H9 (cell line): Measurements from ENCODE around the gene CADM1. TPM values are rescaled to one million over a fixed set of nuclear protein-coding genes. Genes with fewer than 3 reads are reported as not detected.

Source experiments
- DNase-seq: peaks from one replicate; pipeline ENCODE4 v3.0.0-alpha.2; 2017
- H2AFZ ChIP-seq: one replicate; pipeline ENCODE4 v1.6.1; 2013; ENCODE audit warnings: mild to moderate bottlenecking, low read length, control low read depth, moderate library complexity
- H2AK5ac ChIP-seq: 2 replicates; pipeline ENCODE4 v1.6.1; 2013; ENCODE audit warnings: low read length, control low read depth, mixed read lengths; ENCODE audit not compliant: insufficient read length
- H2BK120ac ChIP-seq: one replicate; pipeline ENCODE4 v1.6.1; 2013; ENCODE audit warnings: low read depth, mild to moderate bottlenecking, low read length, control low read depth, inconsistent platforms; ENCODE audit not compliant: poor library complexity, severe bottlenecking
- H2BK12ac ChIP-seq: 2 replicates; pipeline ENCODE4 v1.6.1; 2013; ENCODE audit warnings: low read length, control low read depth, mixed read lengths, low read depth; ENCODE audit not compliant: insufficient read length
- H2BK15ac ChIP-seq: 2 replicates; pipeline ENCODE4 v1.6.1; 2013; ENCODE audit warnings: low read depth, low read length, control low read depth
- H2BK20ac ChIP-seq: one replicate; pipeline ENCODE4 v1.6.1; 2013; ENCODE audit warnings: low read depth, mild to moderate bottlenecking, low read length, control low read depth, inconsistent platforms; ENCODE audit not compliant: poor library complexity, severe bottlenecking
- H2BK5ac ChIP-seq: 2 replicates; pipeline ENCODE4 v1.6.1; 2013; ENCODE audit warnings: low read length, control low read depth, mixed read lengths; ENCODE audit not compliant: insufficient read length
- H3K14ac ChIP-seq: 2 replicates; pipeline ENCODE4 v1.6.1; 2013; ENCODE audit warnings: low read length, control low read depth; ENCODE audit not compliant: insufficient read depth
- H3K18ac ChIP-seq: 2 replicates; pipeline ENCODE4 v1.6.1; 2013; ENCODE audit warnings: low read depth, mild to moderate bottlenecking, mixed read lengths, low read length, control low read depth; ENCODE audit not compliant: insufficient read length
- H3K23ac ChIP-seq: 2 replicates; pipeline ENCODE4 v1.6.1; 2013; ENCODE audit warnings: low read length, control low read depth, mixed read lengths, low read depth; ENCODE audit not compliant: insufficient read length
- H3K23me2 ChIP-seq: 2 replicates; pipeline ENCODE4 v1.6.1; 2013; ENCODE audit warnings: low read depth, mild to moderate bottlenecking, mixed read lengths, low read length, control low read depth; ENCODE audit not compliant: insufficient read length, poor library complexity, severe bottlenecking
- H3K27ac ChIP-seq: 2 replicates; pipeline ENCODE4 v1.5.1; 2013; ENCODE audit warnings: low read length, control low read depth, mixed read lengths, low read depth; ENCODE audit not compliant: insufficient read length
- H3K27me3 ChIP-seq: 2 replicates; pipeline ENCODE4 v1.6.1; 2013; ENCODE audit warnings: low read length, control low read depth, inconsistent platforms; ENCODE audit not compliant: insufficient read depth
- H3K4ac ChIP-seq: 2 replicates; pipeline ENCODE4 v1.6.1; 2013; ENCODE audit warnings: low read depth, mild to moderate bottlenecking, control low read depth, inconsistent platforms, low read length, moderate library complexity
- H3K4me1 ChIP-seq: 2 replicates; pipeline ENCODE4 v1.6.1; 2013; ENCODE audit warnings: low read length, control low read depth, inconsistent platforms; ENCODE audit not compliant: insufficient read depth
- H3K4me2 ChIP-seq: 2 replicates; pipeline ENCODE4 v1.6.1; 2013; ENCODE audit warnings: low read length, control low read depth, mixed read lengths; ENCODE audit not compliant: insufficient read length, insufficient read depth
- H3K56ac ChIP-seq: 2 replicates; pipeline ENCODE4 v1.6.1; 2013; ENCODE audit warnings: low read depth, mild to moderate bottlenecking, mixed read lengths, low read length, control low read depth; ENCODE audit not compliant: insufficient read length
- H3K79me1 ChIP-seq: 2 replicates; pipeline ENCODE4 v1.6.1; 2013; ENCODE audit warnings: low read depth, mild to moderate bottlenecking, moderate library complexity, low read length, control low read depth, inconsistent platforms; ENCODE audit not compliant: insufficient read depth, poor library complexity, severe bottlenecking
- H3K79me2 ChIP-seq: 2 replicates; pipeline ENCODE4 v1.6.1; 2013; ENCODE audit warnings: low read length, control low read depth, inconsistent platforms; ENCODE audit not compliant: insufficient read depth
- H3K9ac ChIP-seq: 2 replicates; pipeline ENCODE4 v1.6.1; 2013; ENCODE audit warnings: low read length, control low read depth, mixed read lengths; ENCODE audit not compliant: insufficient read length; ENCODE audit errors: extremely low read depth
- H3K9me3 ChIP-seq: one replicate; pipeline ENCODE4 v1.6.1; 2013; ENCODE audit warnings: low read depth, low read length, inconsistent platforms; ENCODE audit not compliant: control insufficient read depth
- H3T11ph ChIP-seq: one replicate; pipeline ENCODE4 v1.6.1; 2013; ENCODE audit warnings: mild to moderate bottlenecking, low read length, control low read depth, inconsistent platforms
- H4K20me1 ChIP-seq: one replicate; pipeline ENCODE4 v1.6.1; 2013; ENCODE audit not compliant: control insufficient read depth, insufficient read length, insufficient read depth
- H4K5ac ChIP-seq: 2 replicates; pipeline ENCODE4 v1.6.1; 2013; ENCODE audit warnings: low read depth, mild to moderate bottlenecking, mixed read lengths, low read length, control low read depth; ENCODE audit not compliant: insufficient read length
- H4K8ac ChIP-seq: replicated peaks from 2 replicates; pipeline ENCODE4 v1.6.1; 2013; ENCODE audit warnings: low read length, control low read depth, mixed read lengths, low read depth; ENCODE audit not compliant: insufficient read length
- H4K91ac ChIP-seq: 2 replicates; pipeline ENCODE4 v1.6.1; 2013; ENCODE audit warnings: low read depth, mild to moderate bottlenecking, moderate library complexity, mixed read lengths, low read length, control low read depth; ENCODE audit not compliant: insufficient read length
- H3K27ac Mint-ChIP-seq, 3 experiments: 2 replicates in 2 of 3; 3 replicates in 1 of 3; pipeline ENCODE4 v1.8.0; 2020 to 2021; ENCODE audit warnings: mixed read lengths in 3 of 3, mild to moderate bottlenecking in 1 of 3, moderate library complexity in 1 of 3
- H3K27me3 Mint-ChIP-seq: 2 replicates; pipeline ENCODE4 v1.8.0; 2021; ENCODE audit warnings: low read depth, mild to moderate bottlenecking, moderate library complexity, mixed read lengths
- H3K36me3 Mint-ChIP-seq, 3 experiments: 2 replicates in 2 of 3; 3 replicates in 1 of 3; pipeline ENCODE4 v1.8.0; 2020 to 2021; ENCODE audit warnings: low read depth in 3 of 3, mixed read lengths in 3 of 3; ENCODE audit not compliant: insufficient read depth in 1 of 3
- H3K4me1 Mint-ChIP-seq, 2 experiments: 2 replicates each; pipeline ENCODE4 v1.8.0; 2020; ENCODE audit warnings: mixed read lengths in 2 of 2
- H3K4me3 Mint-ChIP-seq, 2 experiments: 2 replicates in 1 of 2; 3 replicates in 1 of 2; pipeline ENCODE4 v1.8.0; 2020 to 2021; ENCODE audit warnings: mild to moderate bottlenecking in 2 of 2, mixed read lengths in 2 of 2, moderate library complexity in 1 of 2
- H3K9me3 Mint-ChIP-seq, 2 experiments: 2 replicates in 1 of 2; 3 replicates in 1 of 2; pipeline ENCODE4 v1.8.0; 2020; ENCODE audit warnings: mild to moderate bottlenecking in 2 of 2, mixed read lengths in 2 of 2, moderate library complexity in 1 of 2
- WGBS: extraction: QIAGEN DNeasy Blood & Tissue Kit; methylation state at CpG from one replicate; pipeline ENCODE4 v1.1.7; 2013; ENCODE audit warnings: missing lambda C conversion rate, low lambda C conversion rate, mixed read lengths; ENCODE audit not compliant: insufficient read length; ENCODE audit errors: extremely low coverage; 5-methylcytosine and 5-hydroxymethylcytosine counted together
- total RNA-seq: library from RNA; stranded (reverse); gene quantifications from 2 replicates; pipeline ENCODE4 v1.2.1, GENCODE V29; 2021
- TF ChIP-seq, protein P1 (sequence below): fragments of 200-600 bp; sonication (generic); conservative IDR thresholded peaks from 3 replicates; pipeline ENCODE4 v1.8.0; 2021; ENCODE audit warnings: antibody characterized with exemption, mild to moderate bottlenecking

CADM1 gene
- total RNA-seq, 1 experiment from 2014 or later: 11.9 TPM

DNA sequence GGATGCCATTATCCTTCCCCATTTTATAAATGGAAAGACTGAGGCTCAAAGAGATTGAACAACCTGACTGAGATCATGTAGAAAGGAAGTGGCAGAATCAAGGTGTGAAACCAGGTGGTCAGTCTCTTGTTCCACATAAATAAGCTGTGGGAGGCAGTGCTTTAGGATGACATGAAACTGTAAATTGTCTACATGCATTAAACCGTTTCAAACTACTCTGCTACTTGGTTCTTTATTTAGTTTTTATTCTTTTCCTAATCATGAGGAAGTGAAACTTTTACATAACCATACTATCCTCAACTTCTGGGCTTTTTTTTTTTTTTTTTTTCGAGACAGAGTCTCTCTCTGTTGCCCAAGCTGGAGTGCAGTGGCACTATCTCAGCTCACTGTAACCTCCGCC, 34.9 kb downstream of the CADM1 start:
- no peak overlapping the region for H3T11ph ChIP-seq
- no peaks in the 10 kb centered on the region for H3K79me2 ChIP-seq
- H3K4me1 Mint-ChIP-seq: peaks cover 3 to 4% of the 10 kb centered on the region in 2 experiments; a peak in 3 of 4 replicates

More for the DNA sequence above, 34.9 kb downstream of the CADM1 start:
- H2AFZ ChIP-seq: no peak overlapping the region
- H3K4ac ChIP-seq: no peak overlapping the region
- Mint-ChIP-seq H3K36me3 (no peaks in the 10 kb centered on the region), H3K9me3 (no peaks in the 10 kb centered on the region; a peak in 1 of 5 replicates), H3K4me3 (no peak overlapping the region), H3K27ac (no peak overlapping the region), H3K27me3 (peaks cover 5% of the 10 kb centered on the region)
- WGBS: no CpG with 5 or more reads among the region's 3 CpGs
- no peak overlapping the region for H3K27ac ChIP-seq
- H3K14ac ChIP-seq: no peak overlapping the region
- H3K27me3 ChIP-seq: no peaks in the 10 kb centered on the region
- TF ChIP-seq, protein P1, sequence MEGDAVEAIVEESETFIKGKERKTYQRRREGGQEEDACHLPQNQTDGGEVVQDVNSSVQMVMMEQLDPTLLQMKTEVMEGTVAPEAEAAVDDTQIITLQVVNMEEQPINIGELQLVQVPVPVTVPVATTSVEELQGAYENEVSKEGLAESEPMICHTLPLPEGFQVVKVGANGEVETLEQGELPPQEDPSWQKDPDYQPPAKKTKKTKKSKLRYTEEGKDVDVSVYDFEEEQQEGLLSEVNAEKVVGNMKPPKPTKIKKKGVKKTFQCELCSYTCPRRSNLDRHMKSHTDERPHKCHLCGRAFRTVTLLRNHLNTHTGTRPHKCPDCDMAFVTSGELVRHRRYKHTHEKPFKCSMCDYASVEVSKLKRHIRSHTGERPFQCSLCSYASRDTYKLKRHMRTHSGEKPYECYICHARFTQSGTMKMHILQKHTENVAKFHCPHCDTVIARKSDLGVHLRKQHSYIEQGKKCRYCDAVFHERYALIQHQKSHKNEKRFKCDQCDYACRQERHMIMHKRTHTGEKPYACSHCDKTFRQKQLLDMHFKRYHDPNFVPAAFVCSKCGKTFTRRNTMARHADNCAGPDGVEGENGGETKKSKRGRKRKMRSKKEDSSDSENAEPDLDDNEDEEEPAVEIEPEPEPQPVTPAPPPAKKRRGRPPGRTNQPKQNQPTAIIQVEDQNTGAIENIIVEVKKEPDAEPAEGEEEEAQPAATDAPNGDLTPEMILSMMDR: no peak
- H3K56ac ChIP-seq: no peak overlapping the region
- H3K18ac ChIP-seq: no peak overlapping the region
- H3K4me1 ChIP-seq: no peaks in the 10 kb centered on the region
- no peaks in the 10 kb centered on the region for H3K23me2 ChIP-seq
- no peak overlapping the region for H2BK5ac ChIP-seq
- H2BK15ac ChIP-seq: no peak overlapping the region
- no peak overlapping the region for H3K4me2 ChIP-seq
- no peak overlapping the region for H3K23ac ChIP-seq
- H2AK5ac ChIP-seq: no peak overlapping the region
- H4K8ac ChIP-seq: no peak overlapping the region
- H4K5ac ChIP-seq: no peak overlapping the region
- no peak overlapping the region for H2BK12ac ChIP-seq
- H3K9me3 ChIP-seq: no peaks in the 10 kb centered on the region
- no peak overlapping the region for H3K9ac ChIP-seq
- no peak overlapping the region for H2BK120ac ChIP-seq
- H4K20me1 ChIP-seq: no peaks in the 10 kb centered on the region
- no peaks in the 10 kb centered on the region for H3K79me1 ChIP-seq
- H2BK20ac ChIP-seq: no peak overlapping the region
- no peak overlapping the region for H4K91ac ChIP-seq
- DNase-seq: no peak
